ENCODE data around the gene CRACDL. TPM values are rescaled to one million over a fixed set of nuclear protein-coding genes. Genes with fewer than 3 reads are reported as not detected.

The CRACDL gene
- total RNA-seq, 2 experiments from 2014 or later, result 0.59 TPM; not detected in 1

DNA sequence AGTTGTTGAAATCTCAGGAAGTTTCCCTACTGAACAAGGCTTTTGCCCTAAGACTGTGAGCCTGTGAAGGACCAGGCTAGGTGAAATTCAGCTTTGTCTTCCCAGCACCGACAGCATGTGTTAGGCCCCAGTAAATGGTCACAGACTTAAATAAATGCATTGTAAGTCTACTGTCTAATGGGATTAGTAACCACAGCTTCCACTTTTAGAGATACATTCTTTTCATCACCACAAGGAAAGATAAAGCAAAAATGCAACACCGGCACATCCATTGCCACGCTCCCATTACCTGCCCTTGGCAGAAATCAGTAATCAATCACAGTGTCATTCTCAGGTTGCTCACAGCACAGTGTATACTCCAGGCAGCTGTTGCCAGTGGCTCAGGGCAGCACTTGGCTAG lies 59.3 kb downstream of the CRACDL start:
- POLR2A ChIA-PET, result no interaction called here
- ATAC-seq (no peak), DNase-seq (no peak)
- no peaks in the 10 kb centered on the region for H3K9me3 Mint-ChIP-seq (ENCODE audit: low read depth)
- CTCF ChIA-PET, result no interaction called here
- no peaks in the 10 kb centered on the region for H3K36me3 Mint-ChIP-seq (ENCODE audit: low read depth)
- no peaks in the 10 kb centered on the region for H3K4me1 Mint-ChIP-seq
- H3K27me3 Mint-ChIP-seq, result no peaks in the 10 kb centered on the region
- no peak overlapping the region for H3K27ac Mint-ChIP-seq
- intact Hi-C loops (cut with DNase I, micrococcal nuclease), result no loop called here
- no peak overlapping the region for H3K4me3 Mint-ChIP-seq

DNA sequence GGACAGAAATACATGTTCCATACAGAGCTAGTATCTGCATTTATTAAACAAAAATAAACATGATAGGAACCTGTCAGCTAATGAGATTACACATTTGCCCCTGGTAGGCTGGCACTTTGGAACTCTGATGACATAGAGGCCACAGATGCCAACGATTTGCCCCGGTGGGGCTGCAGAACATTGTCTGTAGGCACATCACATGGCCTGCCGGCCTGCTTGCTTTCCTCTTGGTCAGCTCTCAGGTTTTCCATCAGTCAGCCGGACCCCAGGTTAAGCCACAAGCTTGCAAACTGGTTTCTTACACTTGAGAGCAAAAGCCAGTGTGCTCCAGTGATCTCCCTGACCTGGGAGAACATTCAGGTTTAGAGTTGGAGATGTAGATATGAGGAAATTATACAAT lies 60.3 kb downstream of the CRACDL start:
- DNase-seq (no peak), ATAC-seq (no peak)
- CTCF ChIA-PET, result no interaction called here
- Mint-ChIP-seq H3K4me1 (no peaks in the 10 kb centered on the region), H3K36me3 (ENCODE audit: low read depth) (no peaks in the 10 kb centered on the region), H3K27ac (no peak overlapping the region), H3K9me3 (ENCODE audit: low read depth) (no peaks in the 10 kb centered on the region), H3K27me3 (no peaks in the 10 kb centered on the region), H3K4me3 (no peak overlapping the region)
- intact Hi-C loops (cut with DNase I, micrococcal nuclease), result no loop called here
- POLR2A ChIA-PET, result no interaction called here

- ChIA-PET POLR2A (no interaction called here), CTCF (interaction anchor here (0.6 kb wide), 1 partner anchor 314 kb away, joined by 3 read pairs; no protein-coding TSS in a partner anchor)
- DNase-seq (no peak), ATAC-seq (peak; percentile 30)
- Mint-ChIP-seq H3K27me3 (no peaks in the 10 kb centered on the region), H3K4me3 (no peak overlapping the region), H3K9me3 (ENCODE audit: low read depth) (no peaks in the 10 kb centered on the region), H3K27ac (no peak overlapping the region), H3K4me1 (no peaks in the 10 kb centered on the region), H3K36me3 (ENCODE audit: low read depth) (no peaks in the 10 kb centered on the region)
- intact Hi-C loops (cut with DNase I, micrococcal nuclease), result no loop called here
These were observed 60.8 kb downstream of the CRACDL start for GRCh38 chr2:98875081-98875728.

DNA sequence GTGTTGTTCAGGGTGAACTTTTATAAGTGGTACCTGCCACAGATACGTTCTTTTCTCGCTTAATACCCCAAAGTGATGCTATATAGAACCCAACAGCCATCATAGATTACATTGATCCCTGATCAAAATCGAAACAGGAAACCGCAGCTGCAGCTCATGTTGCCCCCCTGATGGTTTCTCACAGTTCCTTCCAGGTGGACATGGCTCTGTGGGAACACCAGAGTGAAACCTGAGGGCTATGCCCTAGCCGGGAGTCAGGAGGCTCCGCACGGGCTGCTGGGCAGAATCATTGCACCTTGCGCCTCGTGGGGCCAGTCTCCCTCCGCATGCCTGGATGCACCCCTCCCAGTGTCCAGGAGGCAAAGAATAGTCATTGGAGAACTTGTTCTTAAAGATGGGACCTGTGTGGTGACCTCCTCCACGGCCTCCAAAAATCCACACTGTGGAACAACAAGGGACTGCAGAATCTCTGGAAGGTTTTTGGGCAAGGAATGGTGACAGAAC lies 61.8 kb downstream of the CRACDL start:
- ATAC-seq (no peak), DNase-seq (no peak)
- no peak overlapping the region for H3K27ac Mint-ChIP-seq
- CTCF ChIA-PET, result no interaction called here
- H3K4me1 Mint-ChIP-seq, result peaks cover 3% of the 10 kb centered on the region
- POLR2A ChIA-PET, result no interaction called here
- intact Hi-C loops (cut with DNase I, micrococcal nuclease), result no loop called here
- no peaks in the 10 kb centered on the region for H3K27me3 Mint-ChIP-seq
- no peaks in the 10 kb centered on the region for H3K36me3 Mint-ChIP-seq (ENCODE audit: low read depth)
- no peaks in the 10 kb centered on the region for H3K9me3 Mint-ChIP-seq (ENCODE audit: low read depth)
- H3K4me3 Mint-ChIP-seq, result no peak overlapping the region

DNA sequence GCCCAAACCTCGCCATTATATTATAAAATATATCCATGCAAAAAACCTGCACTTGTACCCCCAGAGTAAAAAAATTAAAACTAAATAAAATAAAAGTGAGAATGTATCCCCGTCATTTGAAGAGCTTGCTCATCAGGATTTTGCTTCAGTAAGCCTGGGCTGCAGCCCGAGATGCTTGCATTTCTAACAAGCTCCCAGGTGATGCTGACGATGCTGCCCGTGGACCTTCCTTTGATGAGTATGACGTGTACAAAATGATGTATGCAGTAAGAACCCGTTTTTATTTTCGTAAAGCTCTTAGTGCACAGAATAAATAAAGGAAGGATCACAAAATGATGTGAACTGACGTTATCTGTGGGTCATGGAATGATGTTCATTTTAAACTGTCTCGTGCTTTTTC lies 63.5 kb downstream of the CRACDL start:
- no peaks in the 10 kb centered on the region for H3K36me3 Mint-ChIP-seq (ENCODE audit: low read depth)
- no peak overlapping the region for H3K4me3 Mint-ChIP-seq
- POLR2A ChIA-PET, result no interaction called here
- H3K27ac Mint-ChIP-seq, result no peak overlapping the region
- DNase-seq (no peak), ATAC-seq (no peak)
- intact Hi-C loops (cut with DNase I, micrococcal nuclease), result no loop called here
- no peaks in the 10 kb centered on the region for H3K27me3 Mint-ChIP-seq
- CTCF ChIA-PET, result interaction anchor here (0.7 to 1.5 kb wide), 3 partner anchors 12 to 17 kb away, joined by 3 read pairs; no protein-coding TSS in a partner anchor
- peaks cover 3% of the 10 kb centered on the region for H3K4me1 Mint-ChIP-seq
- H3K9me3 Mint-ChIP-seq (ENCODE audit: low read depth), result no peaks in the 10 kb centered on the region

DNA sequence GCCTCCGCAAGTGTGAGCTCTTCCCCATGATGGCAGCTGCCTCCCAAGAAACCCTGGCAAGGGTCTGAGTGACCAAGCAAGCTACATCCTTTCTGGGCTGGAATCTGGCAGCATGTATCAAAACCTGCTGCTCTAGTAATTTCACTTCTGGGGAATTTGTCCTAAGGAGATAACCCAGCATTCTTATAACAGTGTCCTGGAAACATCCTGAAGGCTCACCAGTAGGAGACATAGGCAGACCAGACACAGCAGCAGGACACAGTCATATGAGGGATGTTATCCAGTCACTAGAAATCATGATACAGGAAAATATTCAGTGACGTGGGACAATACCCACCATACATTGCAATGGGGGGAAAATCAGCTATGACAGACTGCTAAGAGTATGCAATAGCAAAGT lies 64.5 kb downstream of the CRACDL start:
- POLR2A ChIA-PET, result no interaction called here
- intact Hi-C loops (cut with DNase I, micrococcal nuclease), result no loop called here
- no peaks in the 10 kb centered on the region for H3K36me3 Mint-ChIP-seq (ENCODE audit: low read depth)

DNA sequence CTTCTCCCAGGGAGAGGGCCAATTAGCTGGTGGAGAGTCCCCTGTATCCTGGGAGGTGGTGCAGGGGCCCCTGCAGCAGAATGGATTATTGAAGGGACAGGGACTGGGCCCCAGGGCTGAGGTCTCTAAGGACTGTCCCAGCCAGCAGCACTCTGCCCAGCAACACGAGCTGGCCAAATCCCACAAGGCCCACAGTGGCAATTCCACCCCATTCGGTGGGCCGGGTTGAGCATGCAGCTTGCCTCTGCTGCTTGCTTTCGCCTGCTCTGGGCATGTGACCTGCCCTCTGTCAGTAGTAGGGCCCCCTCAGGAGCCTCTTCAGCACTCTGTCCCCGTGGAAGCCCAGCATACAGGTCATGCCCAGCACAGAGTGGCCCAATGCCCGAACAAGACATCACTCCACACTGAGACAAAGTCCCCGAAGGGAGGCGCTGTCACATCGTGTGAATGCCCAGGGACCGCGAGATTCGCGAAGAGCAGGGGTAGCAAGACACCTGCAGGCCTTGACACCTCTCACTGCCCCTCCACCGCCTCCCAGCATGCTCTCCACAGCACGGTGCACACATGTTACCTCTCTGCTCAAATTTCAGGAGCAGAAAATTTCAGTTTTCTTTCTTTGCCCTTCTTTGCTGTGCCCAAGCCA lies 65.4 kb downstream of the CRACDL start:
- H3K36me3 Mint-ChIP-seq (ENCODE audit: low read depth), result no peaks in the 10 kb centered on the region
- ChIA-PET CTCF (no interaction called here), POLR2A (no interaction called here)
- ATAC-seq, result no peak
- H3K27ac Mint-ChIP-seq, result no peak overlapping the region
- H3K9me3 Mint-ChIP-seq (ENCODE audit: low read depth), result no peaks in the 10 kb centered on the region
- no peak overlapping the region for H3K4me3 Mint-ChIP-seq
- H3K4me1 Mint-ChIP-seq, result peaks cover 7% of the 10 kb centered on the region
- DNase-seq, result no peak
- intact Hi-C loops (cut with DNase I, micrococcal nuclease), result no loop called here
- H3K27me3 Mint-ChIP-seq, result peaks cover 1% of the 10 kb centered on the region

More for the DNA sequence above, 64.5 kb downstream of the CRACDL start:
- H3K4me3 Mint-ChIP-seq, result no peak overlapping the region
- DNase-seq (no peak), ATAC-seq (no peak)
- H3K9me3 Mint-ChIP-seq (ENCODE audit: low read depth), result no peaks in the 10 kb centered on the region
- H3K4me1 Mint-ChIP-seq, result peaks cover 3% of the 10 kb centered on the region
- no peak overlapping the region for H3K27ac Mint-ChIP-seq
- CTCF ChIA-PET, result interaction anchor here (1.3 kb wide), 1 partner anchor 16 kb away, joined by 3 read pairs; no protein-coding TSS in a partner anchor
- no peaks in the 10 kb centered on the region for H3K27me3 Mint-ChIP-seq

DNA sequence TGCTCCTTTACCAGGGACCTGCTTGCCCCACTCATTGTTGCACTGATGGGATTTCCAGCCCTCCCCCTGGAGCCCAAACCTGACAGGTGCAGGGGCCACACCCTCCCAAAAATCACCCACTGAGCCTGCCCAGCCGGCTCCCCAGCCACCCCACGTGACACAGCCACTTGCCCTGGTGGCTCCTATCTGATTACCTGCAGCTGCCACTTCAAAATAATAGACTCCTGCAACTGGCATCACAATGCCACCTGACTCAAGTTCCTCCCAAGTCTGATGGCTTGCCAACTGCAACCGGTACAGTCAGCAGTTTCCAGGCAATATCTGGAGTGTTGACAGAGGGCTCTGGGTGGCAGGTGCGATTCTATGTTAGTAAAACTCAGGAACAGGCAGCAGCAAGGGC lies 66.2 kb downstream of the CRACDL start:
- Mint-ChIP-seq H3K4me3 (no peak overlapping the region), H3K4me1 (peaks cover 12% of the 10 kb centered on the region), H3K9me3 (ENCODE audit: low read depth) (no peaks in the 10 kb centered on the region), H3K36me3 (ENCODE audit: low read depth) (no peaks in the 10 kb centered on the region), H3K27me3 (peaks cover 1% of the 10 kb centered on the region), H3K27ac (no peak overlapping the region)
- DNase-seq, result no peak
- CTCF ChIA-PET, result no interaction called here
- ATAC-seq, result no peak
- intact Hi-C loops (cut with DNase I, micrococcal nuclease), result no loop called here
- POLR2A ChIA-PET, result no interaction called here

DNA sequence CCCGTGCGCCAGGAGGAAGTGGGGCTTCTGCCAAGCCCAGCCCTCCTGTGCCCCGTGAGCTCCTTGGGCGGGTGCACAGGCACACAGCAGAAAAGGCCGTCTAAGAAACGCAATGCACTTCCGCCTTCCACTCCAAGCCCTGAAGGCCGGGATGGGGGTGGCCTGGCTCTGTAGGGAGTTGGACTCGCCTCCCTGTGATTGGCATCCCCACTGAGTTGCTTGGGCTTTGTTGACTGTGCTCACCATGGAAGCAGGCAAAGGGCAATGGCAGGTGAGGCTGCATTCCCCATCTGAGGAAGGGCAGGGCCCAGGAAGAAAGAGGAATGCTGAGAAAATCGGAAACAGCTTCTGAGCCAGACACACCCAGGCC lies 66.8 kb downstream of the CRACDL start:
- Mint-ChIP-seq H3K36me3 (ENCODE audit: low read depth) (no peaks in the 10 kb centered on the region), H3K4me3 (no peak overlapping the region), H3K9me3 (ENCODE audit: low read depth) (no peaks in the 10 kb centered on the region), H3K4me1 (peaks cover 12% of the 10 kb centered on the region), H3K27me3 (peaks cover 1% of the 10 kb centered on the region), H3K27ac (no peak overlapping the region)
- CTCF ChIA-PET, result no interaction called here
- no peak for ATAC-seq
- no peak for DNase-seq
- intact Hi-C loops (cut with DNase I, micrococcal nuclease), result no loop called here
- POLR2A ChIA-PET, result no interaction called here

GRCh38 chr2:98868548-98869271 lies 67.3 kb downstream of the CRACDL start:
- ATAC-seq, result no peak
- H3K36me3 Mint-ChIP-seq (ENCODE audit: low read depth), result no peaks in the 10 kb centered on the region
- no peaks in the 10 kb centered on the region for H3K9me3 Mint-ChIP-seq (ENCODE audit: low read depth)
- no peak for DNase-seq
- H3K4me3 Mint-ChIP-seq, result no peak overlapping the region
- H3K27me3 Mint-ChIP-seq, result peaks cover 1% of the 10 kb centered on the region
- H3K27ac Mint-ChIP-seq, result no peak overlapping the region
- ChIA-PET POLR2A (no interaction called here), CTCF (no interaction called here)
- H3K4me1 Mint-ChIP-seq, result peaks cover 12% of the 10 kb centered on the region
- intact Hi-C loops (cut with DNase I, micrococcal nuclease), result no loop called here

DNA sequence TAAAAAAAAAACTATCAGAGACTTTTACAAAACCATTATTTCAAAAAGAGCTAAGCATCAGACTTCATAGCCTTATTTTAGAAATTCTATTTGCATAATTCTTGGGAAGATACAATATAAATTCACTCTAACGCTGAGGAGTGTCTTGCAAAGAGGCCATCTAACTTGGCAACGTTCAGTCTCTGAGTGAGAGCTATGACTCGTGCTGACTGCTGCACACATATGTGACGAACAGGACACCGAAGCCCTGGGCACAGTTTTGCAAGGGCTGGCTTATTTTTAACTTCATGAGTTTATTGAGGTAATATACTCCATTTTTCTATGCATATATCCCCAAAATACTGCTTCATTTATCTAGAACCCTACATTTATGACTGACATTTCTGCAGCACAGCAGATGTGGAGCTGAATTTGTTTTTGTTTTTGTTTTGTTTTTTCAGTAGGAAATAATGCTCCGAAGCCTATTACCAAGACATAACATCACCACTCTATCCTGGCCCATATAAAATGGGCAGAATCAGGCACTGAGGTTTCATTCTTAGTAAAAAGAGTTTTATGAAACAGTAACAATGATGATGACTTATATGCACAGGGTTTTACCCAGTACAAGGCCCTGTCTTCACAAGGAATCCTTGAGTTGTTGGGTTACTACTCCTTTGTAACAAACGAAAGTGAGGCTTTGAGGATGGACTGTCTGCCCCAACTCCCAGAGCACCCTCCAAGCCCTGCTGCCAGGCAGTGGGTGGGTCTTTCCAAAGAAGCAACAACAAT lies 68.3 kb downstream of the CRACDL start:
- ATAC-seq, result peak; percentile 30
- no peak for DNase-seq
- CTCF ChIA-PET, result no interaction called here
- POLR2A ChIA-PET, result no interaction called here
- Mint-ChIP-seq H3K9me3 (ENCODE audit: low read depth) (peaks cover 3% of the 10 kb centered on the region), H3K27ac (no peak overlapping the region), H3K4me3 (no peak overlapping the region), H3K4me1 (peaks cover 12% of the 10 kb centered on the region), H3K36me3 (ENCODE audit: low read depth) (no peaks in the 10 kb centered on the region), H3K27me3 (peaks cover 1% of the 10 kb centered on the region)
- intact Hi-C loops (cut with DNase I, micrococcal nuclease), result no loop called here

Measured in activated CD4-positive, alpha-beta T cell treated with anti-CD3 and anti-CD28 coated beads for 36 hours (primary cell).